GM19372 (cell line): ENCODE results near the gene CREB3L1.
A peak's percentile ranks its signal among the peaks of the same experiment; 100 is the strongest.

ENCODE experiments used
- ATAC-seq: cut with Tn5 transposase; IDR thresholded peaks from one replicate; pipeline ENCODE4 v1.9.1; 2021; ENCODE audit warnings: mild to moderate bottlenecking, low read depth, moderate library complexity; ENCODE audit not compliant: unreplicated experiment

CREB3L1 gene

GRCh38 chr11:46361283-46362155 lies 84.1 kb downstream of the CREB3L1 start:
- peak; percentile 90 for ATAC-seq

GRCh38 chr11:46362156-46363030 lies 84.9 kb downstream of the CREB3L1 start:
- no peak for ATAC-seq

- ATAC-seq = no peak
Measured at GRCh38 chr11:46363031-46363407, 85.6 kb downstream of the CREB3L1 start.

DNA sequence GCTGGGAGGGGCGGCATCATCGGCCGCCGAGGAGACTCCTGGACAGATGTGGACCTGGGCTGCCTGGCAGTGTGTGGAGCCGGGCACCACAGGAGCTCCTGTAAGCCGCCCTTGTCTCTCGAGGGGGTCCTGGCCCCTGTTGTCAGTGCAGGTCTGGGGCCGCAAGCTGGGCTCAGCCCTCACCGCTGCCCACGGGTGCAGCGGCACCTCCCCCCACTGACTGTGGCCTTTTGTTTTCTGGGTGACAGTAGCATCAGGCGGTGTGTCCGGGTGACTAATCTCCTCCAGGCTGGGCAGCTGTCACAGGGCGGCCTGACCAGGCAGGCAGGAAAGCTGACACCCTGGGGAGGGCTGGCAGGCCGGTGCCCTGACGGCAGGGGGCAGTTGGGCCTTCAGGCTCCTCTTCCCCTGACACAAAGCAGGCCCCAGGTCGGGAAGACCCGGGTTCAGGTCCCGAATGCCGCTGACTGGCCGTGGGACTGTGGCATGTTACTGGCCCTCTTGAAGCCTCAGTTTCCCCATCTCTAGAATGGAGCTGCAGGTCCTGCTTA lies 86.1 kb downstream of the CREB3L1 start:
- ATAC-seq = no peak

GRCh38 chr11:46364056-46364455 lies 86.6 kb downstream of the CREB3L1 start:
- no peak for ATAC-seq

DNA sequence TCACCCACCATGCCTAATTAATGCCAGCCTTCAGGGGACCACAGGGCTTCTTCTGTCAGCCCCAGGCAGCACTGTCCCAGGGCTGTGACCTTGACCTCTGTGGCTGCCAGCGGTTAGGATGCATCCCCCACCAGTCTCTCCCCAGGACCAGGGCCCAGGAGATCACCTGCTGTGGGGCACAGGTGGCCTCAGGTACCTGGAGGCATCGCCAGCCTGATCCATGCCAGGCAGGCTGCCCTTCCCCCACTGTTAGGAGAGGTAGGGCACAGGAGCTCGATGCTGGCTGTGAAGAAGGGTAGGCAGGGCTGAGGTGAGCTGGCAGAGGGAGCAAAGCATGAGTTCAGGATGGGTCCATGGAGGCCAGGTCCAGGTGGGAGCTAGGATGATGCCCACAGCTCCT lies 87.3 kb downstream of the CREB3L1 start:
- no peak for ATAC-seq

DNA sequence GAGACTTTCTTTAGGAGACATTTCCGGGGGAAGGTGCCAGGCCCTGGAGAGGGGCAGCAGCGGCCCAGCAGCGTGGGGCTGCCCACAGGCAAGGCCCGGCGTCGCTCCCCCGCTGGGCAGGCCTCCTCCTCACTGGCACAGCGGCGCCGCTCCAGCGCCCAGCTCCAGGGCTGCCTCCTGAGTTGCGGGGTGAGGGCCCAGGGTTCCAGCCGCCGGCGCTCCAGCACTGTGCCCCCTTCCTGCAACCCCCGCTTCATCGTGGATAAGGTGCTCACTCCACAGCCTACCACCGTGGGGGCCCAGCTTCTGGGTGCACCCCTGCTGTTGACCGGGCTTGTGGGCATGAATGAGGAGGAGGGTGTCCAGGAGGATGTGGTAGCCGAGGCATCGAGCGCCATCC lies 88.8 kb downstream of the CREB3L1 start:
- ATAC-seq = no peak

DNA sequence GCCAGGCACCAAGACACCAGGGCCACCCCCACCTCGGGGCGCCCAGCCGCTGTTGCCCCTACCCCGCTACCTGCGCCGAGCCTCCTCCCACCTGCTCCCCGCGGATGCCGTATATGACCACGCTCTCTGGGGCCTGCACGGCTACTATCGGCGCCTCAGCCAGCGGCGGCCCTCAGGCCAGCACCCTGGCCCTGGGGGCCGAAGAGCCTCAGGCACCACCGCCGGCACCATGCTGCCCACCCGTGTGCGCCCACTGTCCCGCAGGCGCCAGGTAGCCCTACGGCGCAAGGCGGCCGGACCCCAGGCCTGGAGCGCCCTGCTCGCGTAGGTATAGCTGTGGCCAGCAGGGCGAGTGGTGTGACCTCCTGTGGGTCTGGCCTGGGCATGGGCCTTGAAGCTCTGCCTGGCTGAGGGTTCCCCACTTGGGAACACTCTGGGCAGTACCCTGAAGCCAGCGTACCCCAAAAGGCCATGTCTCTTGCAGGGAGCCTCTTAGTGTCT lies 89.2 kb downstream of the CREB3L1 start:
- ATAC-seq = no peak

- ATAC-seq = peak; percentile 79
Measured at GRCh38 chr11:46367244-46367915, 89.9 kb downstream of the CREB3L1 start.

DNA sequence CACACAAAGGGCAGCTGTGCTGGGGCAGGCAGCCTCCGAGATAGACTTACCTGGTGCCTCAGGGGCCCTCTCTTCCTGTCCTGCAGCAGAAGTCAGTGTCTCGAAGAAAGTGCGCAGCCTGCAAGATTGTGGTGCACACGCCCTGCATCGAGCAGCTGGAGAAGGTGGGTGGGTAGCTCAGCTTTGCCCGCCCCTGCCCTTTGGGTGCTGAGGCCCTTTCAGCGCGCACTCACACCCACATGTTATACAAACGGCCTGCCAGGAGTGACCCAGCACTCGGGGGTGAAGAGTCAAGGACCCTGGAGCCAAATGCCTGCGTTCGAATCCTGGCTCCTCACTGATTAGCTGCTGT lies 90.4 kb downstream of the CREB3L1 start:
- ATAC-seq = no peak

DNA sequence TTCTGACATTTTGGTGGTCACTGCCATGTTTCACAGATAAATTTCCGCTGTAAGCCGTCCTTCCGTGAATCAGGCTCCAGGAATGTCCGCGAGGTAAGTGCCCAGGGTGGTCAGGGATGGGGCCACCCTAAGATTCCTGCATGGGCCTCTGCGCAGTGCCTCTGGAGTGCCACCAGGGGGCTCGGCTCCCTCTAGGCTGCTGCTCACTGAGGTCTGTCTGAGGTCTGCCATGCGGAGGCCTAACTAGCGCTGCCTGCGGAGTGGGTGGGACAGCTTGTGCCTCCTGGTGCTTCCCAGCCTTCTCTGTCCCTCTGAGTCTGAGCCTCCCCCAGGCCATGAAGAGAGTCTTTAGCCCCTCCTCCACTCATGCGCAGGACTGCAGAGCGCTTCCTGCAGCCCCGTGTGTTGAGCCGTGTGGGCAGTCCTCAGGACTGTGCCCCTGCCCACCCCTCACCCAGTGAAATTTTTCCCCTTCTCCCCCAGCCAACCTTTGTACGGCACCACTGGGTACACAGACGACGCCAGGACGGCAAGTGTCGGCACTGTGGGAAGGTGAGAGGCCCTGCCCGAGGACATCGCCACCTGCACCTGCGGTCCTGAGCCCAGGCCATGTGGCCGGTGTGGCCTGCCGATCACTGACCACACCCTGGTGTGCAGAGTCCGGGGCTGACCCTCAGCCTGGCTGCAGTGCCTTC lies 92.1 kb downstream of the CREB3L1 start:
- ATAC-seq = peak; percentile 59

DNA sequence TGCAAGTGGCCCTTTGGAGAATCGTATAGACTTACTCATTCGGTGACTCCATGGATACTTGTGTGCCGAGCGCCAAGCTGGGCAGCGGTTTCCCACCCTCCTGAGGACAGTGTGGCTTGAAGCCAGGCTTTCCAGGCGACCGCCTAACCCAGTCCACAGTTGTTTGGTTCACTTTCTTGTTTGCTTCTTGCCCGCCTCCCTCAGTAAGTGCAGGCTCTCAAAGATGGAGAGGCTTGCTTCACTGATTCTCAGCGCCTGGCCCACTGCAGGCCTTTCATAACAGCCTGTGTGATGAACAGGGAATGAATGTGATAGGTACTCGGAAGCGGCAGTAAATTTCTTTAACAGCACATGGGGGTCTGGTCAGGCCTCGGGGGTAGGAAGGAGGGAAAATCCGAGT lies 92.8 kb downstream of the CREB3L1 start:
- ATAC-seq = no peak
